H9 (cell line): Measurements from ENCODE around the gene DNAJA4. TPM values are rescaled to one million over a fixed set of nuclear protein-coding genes. Genes with fewer than 3 reads are reported as not detected.
A peak's percentile ranks its signal among the peaks of the same experiment; 100 is the strongest.

ENCODE experiments used
- DNase-seq: peaks from one replicate; pipeline ENCODE4 v3.0.0-alpha.2; 2017
- H2AFZ ChIP-seq: one replicate; pipeline ENCODE4 v1.6.1; 2013; ENCODE audit warnings: mild to moderate bottlenecking, low read length, control low read depth, moderate library complexity
- H2AK5ac ChIP-seq: 2 replicates; pipeline ENCODE4 v1.6.1; 2013; ENCODE audit warnings: low read length, control low read depth, mixed read lengths; ENCODE audit not compliant: insufficient read length
- H2BK120ac ChIP-seq: one replicate; pipeline ENCODE4 v1.6.1; 2013; ENCODE audit warnings: low read depth, mild to moderate bottlenecking, low read length, control low read depth, inconsistent platforms; ENCODE audit not compliant: poor library complexity, severe bottlenecking
- H2BK12ac ChIP-seq: 2 replicates; pipeline ENCODE4 v1.6.1; 2013; ENCODE audit warnings: low read length, control low read depth, mixed read lengths, low read depth; ENCODE audit not compliant: insufficient read length
- H2BK15ac ChIP-seq: 2 replicates; pipeline ENCODE4 v1.6.1; 2013; ENCODE audit warnings: low read depth, low read length, control low read depth
- H2BK20ac ChIP-seq: one replicate; pipeline ENCODE4 v1.6.1; 2013; ENCODE audit warnings: low read depth, mild to moderate bottlenecking, low read length, control low read depth, inconsistent platforms; ENCODE audit not compliant: poor library complexity, severe bottlenecking
- H2BK5ac ChIP-seq: 2 replicates; pipeline ENCODE4 v1.6.1; 2013; ENCODE audit warnings: low read length, control low read depth, mixed read lengths; ENCODE audit not compliant: insufficient read length
- H3K14ac ChIP-seq: 2 replicates; pipeline ENCODE4 v1.6.1; 2013; ENCODE audit warnings: low read length, control low read depth; ENCODE audit not compliant: insufficient read depth
- H3K18ac ChIP-seq: 2 replicates; pipeline ENCODE4 v1.6.1; 2013; ENCODE audit warnings: low read depth, mild to moderate bottlenecking, mixed read lengths, low read length, control low read depth; ENCODE audit not compliant: insufficient read length
- H3K23ac ChIP-seq: 2 replicates; pipeline ENCODE4 v1.6.1; 2013; ENCODE audit warnings: low read length, control low read depth, mixed read lengths, low read depth; ENCODE audit not compliant: insufficient read length
- H3K23me2 ChIP-seq: 2 replicates; pipeline ENCODE4 v1.6.1; 2013; ENCODE audit warnings: low read depth, mild to moderate bottlenecking, mixed read lengths, low read length, control low read depth; ENCODE audit not compliant: insufficient read length, poor library complexity, severe bottlenecking
- H3K27ac ChIP-seq: 2 replicates; pipeline ENCODE4 v1.5.1; 2013; ENCODE audit warnings: low read length, control low read depth, mixed read lengths, low read depth; ENCODE audit not compliant: insufficient read length
- H3K27me3 ChIP-seq: 2 replicates; pipeline ENCODE4 v1.6.1; 2013; ENCODE audit warnings: low read length, control low read depth, inconsistent platforms; ENCODE audit not compliant: insufficient read depth
- H3K4ac ChIP-seq: 2 replicates; pipeline ENCODE4 v1.6.1; 2013; ENCODE audit warnings: low read depth, mild to moderate bottlenecking, control low read depth, inconsistent platforms, low read length, moderate library complexity
- H3K4me1 ChIP-seq: 2 replicates; pipeline ENCODE4 v1.6.1; 2013; ENCODE audit warnings: low read length, control low read depth, inconsistent platforms; ENCODE audit not compliant: insufficient read depth
- H3K4me2 ChIP-seq: 2 replicates; pipeline ENCODE4 v1.6.1; 2013; ENCODE audit warnings: low read length, control low read depth, mixed read lengths; ENCODE audit not compliant: insufficient read length, insufficient read depth
- H3K56ac ChIP-seq: 2 replicates; pipeline ENCODE4 v1.6.1; 2013; ENCODE audit warnings: low read depth, mild to moderate bottlenecking, mixed read lengths, low read length, control low read depth; ENCODE audit not compliant: insufficient read length
- H3K79me1 ChIP-seq: 2 replicates; pipeline ENCODE4 v1.6.1; 2013; ENCODE audit warnings: low read depth, mild to moderate bottlenecking, moderate library complexity, low read length, control low read depth, inconsistent platforms; ENCODE audit not compliant: insufficient read depth, poor library complexity, severe bottlenecking
- H3K79me2 ChIP-seq: 2 replicates; pipeline ENCODE4 v1.6.1; 2013; ENCODE audit warnings: low read length, control low read depth, inconsistent platforms; ENCODE audit not compliant: insufficient read depth
- H3K9ac ChIP-seq: 2 replicates; pipeline ENCODE4 v1.6.1; 2013; ENCODE audit warnings: low read length, control low read depth, mixed read lengths; ENCODE audit not compliant: insufficient read length; ENCODE audit errors: extremely low read depth
- H3K9me3 ChIP-seq: one replicate; pipeline ENCODE4 v1.6.1; 2013; ENCODE audit warnings: low read depth, low read length, inconsistent platforms; ENCODE audit not compliant: control insufficient read depth
- H3T11ph ChIP-seq: one replicate; pipeline ENCODE4 v1.6.1; 2013; ENCODE audit warnings: mild to moderate bottlenecking, low read length, control low read depth, inconsistent platforms
- H4K20me1 ChIP-seq: one replicate; pipeline ENCODE4 v1.6.1; 2013; ENCODE audit not compliant: control insufficient read depth, insufficient read length, insufficient read depth
- H4K5ac ChIP-seq: 2 replicates; pipeline ENCODE4 v1.6.1; 2013; ENCODE audit warnings: low read depth, mild to moderate bottlenecking, mixed read lengths, low read length, control low read depth; ENCODE audit not compliant: insufficient read length
- H4K8ac ChIP-seq: replicated peaks from 2 replicates; pipeline ENCODE4 v1.6.1; 2013; ENCODE audit warnings: low read length, control low read depth, mixed read lengths, low read depth; ENCODE audit not compliant: insufficient read length
- H4K91ac ChIP-seq: 2 replicates; pipeline ENCODE4 v1.6.1; 2013; ENCODE audit warnings: low read depth, mild to moderate bottlenecking, moderate library complexity, mixed read lengths, low read length, control low read depth; ENCODE audit not compliant: insufficient read length
- H3K27ac Mint-ChIP-seq, 3 experiments: 2 replicates in 2 of 3; 3 replicates in 1 of 3; pipeline ENCODE4 v1.8.0; 2020 to 2021; ENCODE audit warnings: mixed read lengths in 3 of 3, mild to moderate bottlenecking in 1 of 3, moderate library complexity in 1 of 3
- H3K27me3 Mint-ChIP-seq: 2 replicates; pipeline ENCODE4 v1.8.0; 2021; ENCODE audit warnings: low read depth, mild to moderate bottlenecking, moderate library complexity, mixed read lengths
- H3K36me3 Mint-ChIP-seq, 3 experiments: 2 replicates in 2 of 3; 3 replicates in 1 of 3; pipeline ENCODE4 v1.8.0; 2020 to 2021; ENCODE audit warnings: low read depth in 3 of 3, mixed read lengths in 3 of 3; ENCODE audit not compliant: insufficient read depth in 1 of 3
- H3K4me1 Mint-ChIP-seq, 2 experiments: 2 replicates each; pipeline ENCODE4 v1.8.0; 2020; ENCODE audit warnings: mixed read lengths in 2 of 2
- H3K4me3 Mint-ChIP-seq, 2 experiments: 2 replicates in 1 of 2; 3 replicates in 1 of 2; pipeline ENCODE4 v1.8.0; 2020 to 2021; ENCODE audit warnings: mild to moderate bottlenecking in 2 of 2, mixed read lengths in 2 of 2, moderate library complexity in 1 of 2
- H3K9me3 Mint-ChIP-seq, 2 experiments: 2 replicates in 1 of 2; 3 replicates in 1 of 2; pipeline ENCODE4 v1.8.0; 2020; ENCODE audit warnings: mild to moderate bottlenecking in 2 of 2, mixed read lengths in 2 of 2, moderate library complexity in 1 of 2
- CTCF ChIP-seq: fragments of 200-600 bp; sonication (generic); conservative IDR thresholded peaks from 3 replicates; pipeline ENCODE4 v1.8.0; 2021; ENCODE audit warnings: antibody characterized with exemption, mild to moderate bottlenecking
- WGBS: extraction: QIAGEN DNeasy Blood & Tissue Kit; methylation state at CpG from one replicate; pipeline ENCODE4 v1.1.7; 2013; ENCODE audit warnings: missing lambda C conversion rate, low lambda C conversion rate, mixed read lengths; ENCODE audit not compliant: insufficient read length; ENCODE audit errors: extremely low coverage; 5-methylcytosine and 5-hydroxymethylcytosine counted together
- total RNA-seq: library from RNA; stranded (reverse); gene quantifications from 2 replicates; pipeline ENCODE4 v1.2.1, GENCODE V29; 2021

DNAJA4 gene
- total RNA-seq, 1 experiment from 2014 or later, result 0.13 TPM

GRCh38 chr15:78314181-78314581 lies 49.8 kb downstream of the DNAJA4 start:
- Histone ChIP-seq H3K18ac (no peak overlapping the region), H4K8ac (no peak overlapping the region), H2AK5ac (no peak overlapping the region), H4K20me1 (no peaks in the 10 kb centered on the region), H4K91ac (no peak overlapping the region), H3K56ac (no peak overlapping the region), H3K9me3 (no peaks in the 10 kb centered on the region), H2BK5ac (no peak overlapping the region), H2BK20ac (no peak overlapping the region), H3K27ac (no peak overlapping the region), H3K23ac (no peak overlapping the region), H3K4me2 (no peak overlapping the region), H3T11ph (no peak overlapping the region), H2BK120ac (no peak overlapping the region), H3K23me2 (no peaks in the 10 kb centered on the region), H3K4ac (no peak overlapping the region), H2BK12ac (no peak overlapping the region), H3K14ac (no peak overlapping the region), H3K79me2 (no peaks in the 10 kb centered on the region), H3K27me3 (no peaks in the 10 kb centered on the region), H3K9ac (no peak overlapping the region), H3K4me1 (peaks cover 4% of the 10 kb centered on the region; the same call in 1 of the 2 replicates), H2AFZ (no peak overlapping the region), H3K79me1 (no peaks in the 10 kb centered on the region), H4K5ac (no peak overlapping the region), H2BK15ac (no peak overlapping the region)
- no peaks in the 10 kb centered on the region; a peak in 1 of 5 replicates for H3K9me3 Mint-ChIP-seq
- H3K36me3 Mint-ChIP-seq, result no peaks in the 10 kb centered on the region
- H3K4me1 Mint-ChIP-seq, result peaks cover 37 to 51% of the 10 kb centered on the region in 2 experiments
- H3K27me3 Mint-ChIP-seq, result no peaks in the 10 kb centered on the region; the same call in 1 of the 2 replicates
- H3K27ac Mint-ChIP-seq, result peak overlapping the region in 1 of 3 experiments; percentile 4; a peak in 2 of 7 replicates
- H3K4me3 Mint-ChIP-seq, result no peak overlapping the region
- no peak for DNase-seq
- no CpG with 5 or more reads among the region's 7 CpGs for WGBS
- no peak for TF ChIP-seq CTCF
